Endothelial cell of coronary artery (primary cell): ENCODE measurements around the gene ALPP. TPM values are rescaled to one million over a fixed set of nuclear protein-coding genes. Genes with fewer than 3 reads are reported as not detected.

Experiments used
- total RNA-seq: library from RNA; depleted of rRNA; stranded (reverse); fragments of >200 nt; gene quantifications from 2 replicates; pipeline ENCODE4 v1.2.3, GENCODE V29; 2014

The ALPP gene
- not detected in 2 replicates for total RNA-seq

DNA sequence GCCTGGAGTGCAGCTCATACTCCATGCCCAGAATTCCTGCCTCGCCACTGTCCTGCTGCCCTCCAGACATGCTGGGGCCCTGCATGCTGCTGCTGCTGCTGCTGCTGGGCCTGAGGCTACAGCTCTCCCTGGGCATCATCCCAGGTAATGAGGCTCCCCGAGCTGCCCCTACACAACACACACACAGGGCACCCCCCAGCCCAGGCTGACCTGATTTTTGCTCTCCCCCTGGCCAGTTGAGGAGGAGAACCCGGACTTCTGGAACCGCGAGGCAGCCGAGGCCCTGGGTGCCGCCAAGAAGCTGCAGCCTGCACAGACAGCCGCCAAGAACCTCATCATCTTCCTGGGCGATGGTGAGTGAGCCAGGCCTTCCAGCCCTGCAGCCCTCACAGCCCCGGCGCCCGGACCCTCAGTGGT is at the start of gene ALPP:
Gene ALPP (plus strand): TSS at position 17 of the 417 bp plus-strand sequence. CDS start 52 bp downstream, at position 69.

DNA sequence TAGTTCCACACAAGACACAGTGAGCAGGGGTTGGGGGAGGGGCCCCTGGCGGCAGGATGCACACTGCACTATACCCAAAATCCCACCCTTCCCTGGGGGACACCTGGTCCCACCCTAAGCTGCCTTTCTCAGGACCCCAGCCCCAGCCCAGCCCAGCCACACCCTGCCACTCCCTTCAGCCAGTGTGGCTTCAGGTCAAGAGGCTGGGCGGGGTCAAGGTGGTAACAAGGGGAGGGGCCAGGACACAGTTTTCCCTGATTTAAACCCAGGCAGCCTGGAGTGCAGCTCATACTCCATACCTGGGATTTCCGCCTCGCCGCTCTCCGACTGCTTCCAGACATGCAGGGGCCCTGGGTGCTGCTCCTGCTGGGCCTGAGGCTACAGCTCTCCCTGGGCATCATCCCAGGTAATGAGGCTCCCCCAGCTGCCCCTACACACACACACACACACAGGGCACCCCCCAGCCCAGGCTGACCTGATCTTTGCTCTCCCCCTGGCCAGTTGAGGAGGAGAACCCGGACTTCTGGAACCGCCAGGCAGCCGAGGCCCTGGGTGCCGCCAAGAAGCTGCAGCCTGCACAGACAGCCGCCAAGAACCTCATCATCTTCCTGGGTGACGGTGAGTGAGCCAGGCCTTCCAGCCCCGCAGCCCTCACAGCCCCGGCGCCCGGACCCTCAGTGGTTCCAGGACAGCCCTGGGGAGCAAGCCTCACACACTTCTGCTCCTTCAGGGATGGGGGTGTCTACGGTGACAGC is 28.2 kb downstream of the ALPP start, which contains the start of gene ALPG:
Gene ALPG (plus strand): TSS at position 289 of the 755 bp plus-strand sequence. CDS start 51 bp downstream, at position 340.

Other genes with a start within 250 kb of the ALPP start
- gene ALPG, start 28.1 kb downstream of the ALPP start, total RNA-seq = not detected in 2 replicates
- gene ALPI, start 77.4 kb downstream of the ALPP start, total RNA-seq = not detected in 2 replicates
- not detected in 2 replicates for gene ECEL1, start 109.1 kb downstream of the ALPP start, total RNA-seq
- not detected in 2 replicates for gene PRSS56, start 141.6 kb downstream of the ALPP start, total RNA-seq
- gene CHRND, start 147.4 kb downstream of the ALPP start, total RNA-seq = not detected in 2 replicates
- not detected in 2 replicates for gene CHRNG, start 160.9 kb downstream of the ALPP start, total RNA-seq
- gene TIGD1, start 171.8 kb downstream of the ALPP start, total RNA-seq = 1.2 and 1.8 TPM in 2 replicates
- 185 and 210 TPM in 2 replicates for gene EIF4E2, start 171.9 kb downstream of the ALPP start, total RNA-seq